SU-DHL-6 (cell line): ENCODE data around the gene PDZRN3.

Experiments used
- H2AFZ ChIP-seq: fragments of 200-600 bp; sonication (generic); 2 replicates; pipeline ENCODE4 v1.6.1; 2014; ENCODE audit warnings: low read depth, mild to moderate bottlenecking, moderate library complexity, mixed read lengths, antibody characterized with exemption, low read length; ENCODE audit not compliant: severe bottlenecking
- H3F3A ChIP-seq: fragments of 200-600 bp; shearing (Covaris generic); 2 replicates; pipeline ENCODE4 v1.6.0; 2016; ENCODE audit warnings: antibody characterized with exemption, mild to moderate bottlenecking; ENCODE audit not compliant: insufficient read depth
- H3K27ac ChIP-seq: fragments of 200-600 bp; sonication (generic); 2 replicates; pipeline ENCODE4 v1.5.1; 2016; ENCODE audit warnings: low read depth, mild to moderate bottlenecking, low read length, moderate library complexity, mixed read lengths
- H3K27me3 ChIP-seq: fragments of 200-600 bp; sonication (generic), shearing (Covaris generic); 2 replicates; pipeline ENCODE4 v1.6.0; 2014; ENCODE audit warnings: mild to moderate bottlenecking, low read length
- H3K36me3 ChIP-seq: fragments of 200-600 bp; sonication (generic); 2 replicates; pipeline ENCODE4 v1.6.1; 2014; ENCODE audit warnings: mild to moderate bottlenecking, low read length, mixed read lengths
- H3K4me2 ChIP-seq: fragments of 300-600, 200-600 bp; shearing (Covaris generic), sonication (generic); 2 replicates; pipeline ENCODE4 v1.6.0; 2014; ENCODE audit warnings: low read length, low read depth, mild to moderate bottlenecking; ENCODE audit not compliant: poor library complexity, severe bottlenecking
- H3K4me3 ChIP-seq: fragments of 200-600 bp; sonication (generic); 2 replicates; pipeline ENCODE4 v1.5.1; 2014; ENCODE audit warnings: antibody characterized with exemption, low read length, mild to moderate bottlenecking, mixed read lengths; ENCODE audit not compliant: insufficient read depth, poor library complexity, severe bottlenecking
- H3K79me2 ChIP-seq: fragments of 200-600 bp; sonication (generic); 2 replicates; pipeline ENCODE4 v1.6.1; 2014; ENCODE audit warnings: mild to moderate bottlenecking, low read length, moderate library complexity; ENCODE audit not compliant: insufficient read depth
- H3K9ac ChIP-seq: fragments of 200-600 bp; sonication (generic); 2 replicates; pipeline ENCODE4 v1.7.0; 2014; ENCODE audit warnings: mild to moderate bottlenecking, low read length
- H3K9me2 ChIP-seq: fragments of 200-600 bp; sonication (generic); replicated peaks from 2 replicates; pipeline ENCODE4 v1.6.1; 2014; ENCODE audit warnings: low read length; ENCODE audit not compliant: insufficient read depth
- H3K9me3 ChIP-seq: fragments of 200-600 bp; sonication (generic); 2 replicates; pipeline ENCODE4 v1.6.1; 2014; ENCODE audit warnings: low read length, mixed read lengths; ENCODE audit not compliant: insufficient read depth
- H4K20me1 ChIP-seq: fragments of 200-600 bp; sonication (generic); 2 replicates; pipeline ENCODE4 v1.6.1; 2014; ENCODE audit warnings: low read depth, mild to moderate bottlenecking, antibody characterized with exemption, low read length, moderate library complexity, mixed read lengths
- EZH2phosphoT487 ChIP-seq: fragments of 200-600 bp; sonication (generic), shearing (Covaris generic); conservative IDR thresholded peaks from 2 replicates; pipeline ENCODE4 v1.6.1; 2018; ENCODE audit warnings: mild to moderate bottlenecking, antibody characterized with exemption, low read length, moderate library complexity, mixed read lengths
- TF ChIP-seq, protein P1 (sequence below): fragments of 200-600 bp; sonication (generic); IDR thresholded peaks from one replicate; pipeline ENCODE4 v1.5.1; 2017; ENCODE audit warnings: antibody characterized with exemption, mild to moderate bottlenecking, low read length, moderate library complexity; ENCODE audit not compliant: insufficient read depth, poor library complexity, severe bottlenecking

Gene PDZRN3

DNA sequence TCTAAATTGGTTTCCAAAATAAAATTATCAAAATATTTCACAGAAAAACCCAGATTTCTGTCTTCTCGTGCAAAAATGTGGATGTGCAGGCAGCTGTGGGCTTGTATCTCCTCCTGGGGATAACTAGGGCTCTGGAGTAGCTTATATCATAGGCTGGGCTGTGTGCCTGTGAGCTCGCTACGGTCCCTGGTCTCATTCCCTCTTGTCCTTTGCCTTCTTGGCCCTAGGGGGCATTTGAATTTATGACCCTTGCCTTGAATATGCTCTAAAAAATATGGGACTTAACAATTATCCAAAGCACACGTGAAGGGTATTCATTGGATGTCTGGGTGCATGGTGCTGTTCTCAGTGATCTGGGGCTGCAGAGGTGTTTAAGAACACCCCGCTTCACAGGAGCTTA, 132.6 kb downstream of the PDZRN3 start:
- no peak overlapping the region for H3K27ac ChIP-seq
- H3K79me2 ChIP-seq: no peaks in the 10 kb centered on the region
- H3K9me2 ChIP-seq: no peaks in the 10 kb centered on the region
- no peak overlapping the region for H3K9ac ChIP-seq
- no peak overlapping the region for H3K4me3 ChIP-seq
- no peaks in the 10 kb centered on the region for H4K20me1 ChIP-seq
- no peaks in the 10 kb centered on the region for H3K9me3 ChIP-seq
- no peaks in the 10 kb centered on the region for H3F3A ChIP-seq
- no peaks in the 10 kb centered on the region for H3K36me3 ChIP-seq
- H3K27me3 ChIP-seq: no peaks in the 10 kb centered on the region
- H3K4me2 ChIP-seq: no peak overlapping the region
- no peak overlapping the region for H2AFZ ChIP-seq
- TF ChIP-seq, protein P1, sequence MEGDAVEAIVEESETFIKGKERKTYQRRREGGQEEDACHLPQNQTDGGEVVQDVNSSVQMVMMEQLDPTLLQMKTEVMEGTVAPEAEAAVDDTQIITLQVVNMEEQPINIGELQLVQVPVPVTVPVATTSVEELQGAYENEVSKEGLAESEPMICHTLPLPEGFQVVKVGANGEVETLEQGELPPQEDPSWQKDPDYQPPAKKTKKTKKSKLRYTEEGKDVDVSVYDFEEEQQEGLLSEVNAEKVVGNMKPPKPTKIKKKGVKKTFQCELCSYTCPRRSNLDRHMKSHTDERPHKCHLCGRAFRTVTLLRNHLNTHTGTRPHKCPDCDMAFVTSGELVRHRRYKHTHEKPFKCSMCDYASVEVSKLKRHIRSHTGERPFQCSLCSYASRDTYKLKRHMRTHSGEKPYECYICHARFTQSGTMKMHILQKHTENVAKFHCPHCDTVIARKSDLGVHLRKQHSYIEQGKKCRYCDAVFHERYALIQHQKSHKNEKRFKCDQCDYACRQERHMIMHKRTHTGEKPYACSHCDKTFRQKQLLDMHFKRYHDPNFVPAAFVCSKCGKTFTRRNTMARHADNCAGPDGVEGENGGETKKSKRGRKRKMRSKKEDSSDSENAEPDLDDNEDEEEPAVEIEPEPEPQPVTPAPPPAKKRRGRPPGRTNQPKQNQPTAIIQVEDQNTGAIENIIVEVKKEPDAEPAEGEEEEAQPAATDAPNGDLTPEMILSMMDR: no peak
- TF ChIP-seq EZH2phosphoT487: no peak

- no peak overlapping the region for H2AFZ ChIP-seq
Measured at GRCh38 chr3:73491287-73491662, 133.5 kb downstream of the PDZRN3 start.

DNA sequence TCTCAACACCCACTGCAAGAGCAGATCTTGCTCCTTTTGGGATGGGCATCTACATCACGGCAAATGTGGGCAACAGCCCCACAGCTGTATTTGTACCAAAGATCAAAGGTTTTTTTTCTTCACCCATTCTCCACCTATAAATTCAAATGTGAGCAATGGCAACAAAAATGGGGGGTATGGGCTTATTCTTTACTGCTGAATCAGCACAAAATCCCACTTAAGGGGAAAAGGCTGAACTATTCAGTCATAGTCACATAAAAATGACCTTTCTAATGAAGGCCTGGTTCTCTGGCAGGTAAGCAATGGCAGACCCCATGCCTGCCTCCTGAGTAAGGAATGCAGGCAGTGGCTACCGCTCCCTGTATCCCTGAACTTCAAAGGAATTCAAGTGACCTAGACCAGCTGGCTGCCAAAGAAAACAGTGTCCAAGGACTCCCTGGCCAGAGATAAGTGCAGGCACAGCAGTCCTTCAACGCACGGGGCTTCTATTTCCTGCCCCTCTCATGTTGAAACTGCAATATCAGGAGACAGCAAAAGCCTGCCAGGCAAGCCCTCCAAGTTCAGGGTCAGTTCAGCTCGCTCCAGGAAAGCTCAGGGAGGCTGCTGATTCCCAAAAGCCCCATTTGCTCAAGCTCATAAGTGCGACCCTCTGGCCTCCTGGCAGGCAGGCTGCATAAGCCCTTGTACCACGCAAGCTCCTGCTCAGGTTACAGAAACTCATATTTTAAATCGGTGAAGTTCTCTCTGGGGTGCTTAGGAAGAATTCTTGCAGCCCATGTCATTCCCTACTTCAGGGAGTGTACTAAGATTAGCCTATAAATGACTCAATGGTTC, 134.1 kb downstream of the PDZRN3 start:
- Histone ChIP-seq H3K27me3 (no peaks in the 10 kb centered on the region), H3K9me3 (no peaks in the 10 kb centered on the region), H3K27ac (no peak overlapping the region), H3F3A (no peaks in the 10 kb centered on the region), H2AFZ (no peak overlapping the region), H4K20me1 (no peaks in the 10 kb centered on the region), H3K4me3 (no peak overlapping the region), H3K4me2 (no peak overlapping the region), H3K9ac (no peak overlapping the region), H3K36me3 (no peaks in the 10 kb centered on the region), H3K9me2 (no peaks in the 10 kb centered on the region), H3K79me2 (no peaks in the 10 kb centered on the region)
- no peak for TF ChIP-seq EZH2phosphoT487
- TF ChIP-seq, protein P1: no peak

More at GRCh38 chr3:73491287-73491662, 133.5 kb downstream of the PDZRN3 start:
- H3K9me3 ChIP-seq: no peaks in the 10 kb centered on the region
- no peak overlapping the region for H3K9ac ChIP-seq
- H3K4me2 ChIP-seq: no peak overlapping the region
- no peaks in the 10 kb centered on the region for H4K20me1 ChIP-seq
- H3K36me3 ChIP-seq: no peaks in the 10 kb centered on the region
- no peaks in the 10 kb centered on the region for H3F3A ChIP-seq
- H3K27ac ChIP-seq: no peak overlapping the region
- H3K4me3 ChIP-seq: no peak overlapping the region
- no peak for TF ChIP-seq EZH2phosphoT487
- TF ChIP-seq, protein P1: no peak
- H3K79me2 ChIP-seq: no peaks in the 10 kb centered on the region
- H3K9me2 ChIP-seq: no peaks in the 10 kb centered on the region
- no peaks in the 10 kb centered on the region for H3K27me3 ChIP-seq
